Spleen (tissue), 7 donors: Measurements from ENCODE around the gene APOA1.

Source experiments
- POLR2A ChIP-seq, 3 donors: fragments of 450-650 bp; IDR thresholded peaks; one replicate each; pipeline ENCODE4 v1.5.1; 2017; ENCODE audit warnings: antibody characterized with exemption in 3 of 3, mild to moderate bottlenecking in 1 of 3
- TF ChIP-seq, protein P1 (sequence below), 11 experiments: fragments of 200-600 bp in 7 of 11; fragments of 450-650 bp in 4 of 11; sonication (generic) in 4 of 11; IDR thresholded peaks in 8 of 11; conservative IDR thresholded peaks in 3 of 11; 1 replicate in 7 of 11; 2 replicates in 4 of 11; pipeline versions ENCODE4 v1.4.0 to v1.8.0; 2016 to 2021; ENCODE audit warnings: antibody characterized with exemption in 11 of 11, inconsistent platforms in 4 of 11, mild to moderate bottlenecking in 1 of 11
- donor health status: DM: no; HTN: no; CAD: no; lungs with moderate emphysema.
- donor health status: DM: no; HTN: no; CAD: no.
- donor health status: DM: no; HTN: no; CAD: no.

DNA sequence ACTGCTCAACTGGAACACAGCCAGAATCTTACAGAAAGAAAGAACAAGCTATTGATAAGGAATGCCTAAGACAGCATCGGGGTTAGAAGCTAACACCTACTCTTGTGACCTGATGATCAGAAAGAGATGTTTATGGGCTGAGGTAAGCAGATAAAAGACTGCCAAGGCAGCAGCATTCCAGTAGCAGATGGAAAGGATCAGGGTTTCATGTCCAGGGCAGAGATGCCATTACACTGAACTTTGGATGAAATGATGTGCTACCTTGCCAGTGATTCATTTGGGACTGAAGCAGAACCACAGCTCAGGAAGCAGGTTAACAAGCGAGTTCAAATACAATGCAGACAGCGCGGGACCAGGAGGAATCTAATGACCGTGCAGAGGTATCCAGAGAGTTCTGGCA lies 27.1 kb upstream of the APOA1 start:
- no peak for TF ChIP-seq POLR2A (IDR thresholded peaks at IDR 0.05)
- TF ChIP-seq, protein P1, sequence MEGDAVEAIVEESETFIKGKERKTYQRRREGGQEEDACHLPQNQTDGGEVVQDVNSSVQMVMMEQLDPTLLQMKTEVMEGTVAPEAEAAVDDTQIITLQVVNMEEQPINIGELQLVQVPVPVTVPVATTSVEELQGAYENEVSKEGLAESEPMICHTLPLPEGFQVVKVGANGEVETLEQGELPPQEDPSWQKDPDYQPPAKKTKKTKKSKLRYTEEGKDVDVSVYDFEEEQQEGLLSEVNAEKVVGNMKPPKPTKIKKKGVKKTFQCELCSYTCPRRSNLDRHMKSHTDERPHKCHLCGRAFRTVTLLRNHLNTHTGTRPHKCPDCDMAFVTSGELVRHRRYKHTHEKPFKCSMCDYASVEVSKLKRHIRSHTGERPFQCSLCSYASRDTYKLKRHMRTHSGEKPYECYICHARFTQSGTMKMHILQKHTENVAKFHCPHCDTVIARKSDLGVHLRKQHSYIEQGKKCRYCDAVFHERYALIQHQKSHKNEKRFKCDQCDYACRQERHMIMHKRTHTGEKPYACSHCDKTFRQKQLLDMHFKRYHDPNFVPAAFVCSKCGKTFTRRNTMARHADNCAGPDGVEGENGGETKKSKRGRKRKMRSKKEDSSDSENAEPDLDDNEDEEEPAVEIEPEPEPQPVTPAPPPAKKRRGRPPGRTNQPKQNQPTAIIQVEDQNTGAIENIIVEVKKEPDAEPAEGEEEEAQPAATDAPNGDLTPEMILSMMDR (IDR thresholded peaks at IDR 0.05 in 8 of 11, conservative IDR thresholded peaks at IDR 0.05 in 3 of 11): no peak
